RWPE2 (cell line): ENCODE measurements around the gene COL6A5.

Source experiments
- ATAC-seq: fragments of 200-7000 bp; cut with Tn5 transposase; 3 replicates; pipeline ENCODE4 v1.9.1; 2021; ENCODE audit warnings: low read depth
- DNase-seq: peaks from one replicate; pipeline ENCODE4 v3.0.0-alpha.2; 2020; ENCODE audit warnings: low spot score
- H3K27ac ChIP-seq: fragments of 450-650 bp; 2 replicates; pipeline ENCODE4 v1.5.1; 2017; ENCODE audit warnings: mild to moderate bottlenecking; ENCODE audit not compliant: poor library complexity, severe bottlenecking
- H3K27me3 ChIP-seq: fragments of 250-450 bp; sonication (Bioruptor Pico); 2 replicates; pipeline ENCODE4 v1.5.1; 2021; ENCODE audit warnings: mild to moderate bottlenecking, moderate library complexity; ENCODE audit not compliant: insufficient read depth, poor library complexity, severe bottlenecking
- H3K36me3 ChIP-seq: fragments of 250-450 bp; sonication (Bioruptor Pico); 2 replicates; pipeline ENCODE4 v1.5.1; 2020; ENCODE audit warnings: low read depth, mild to moderate bottlenecking, moderate library complexity
- H3K4me1 ChIP-seq: fragments of 250-450 bp; sonication (Bioruptor Pico); 2 replicates; pipeline ENCODE4 v1.5.1; 2021; ENCODE audit warnings: mild to moderate bottlenecking, moderate library complexity; ENCODE audit not compliant: insufficient read depth, poor library complexity, severe bottlenecking
- H3K4me3 ChIP-seq: fragments of 250-450 bp; sonication (Bioruptor Pico); 2 replicates; pipeline ENCODE4 v1.5.1; 2021; ENCODE audit warnings: mild to moderate bottlenecking, moderate library complexity; ENCODE audit not compliant: severe bottlenecking
- H3K9me3 ChIP-seq: fragments of 250-450 bp; sonication (Bioruptor Pico); 2 replicates; pipeline ENCODE4 v1.5.1; 2021; ENCODE audit warnings: mild to moderate bottlenecking, moderate library complexity; ENCODE audit not compliant: severe bottlenecking
- CTCF ChIP-seq: fragments of 450-650 bp; IDR thresholded peaks from one replicate; pipeline ENCODE4 v1.5.1; 2017; ENCODE audit warnings: mild to moderate bottlenecking, moderate library complexity; ENCODE audit not compliant: poor library complexity, severe bottlenecking

Gene COL6A5

DNA sequence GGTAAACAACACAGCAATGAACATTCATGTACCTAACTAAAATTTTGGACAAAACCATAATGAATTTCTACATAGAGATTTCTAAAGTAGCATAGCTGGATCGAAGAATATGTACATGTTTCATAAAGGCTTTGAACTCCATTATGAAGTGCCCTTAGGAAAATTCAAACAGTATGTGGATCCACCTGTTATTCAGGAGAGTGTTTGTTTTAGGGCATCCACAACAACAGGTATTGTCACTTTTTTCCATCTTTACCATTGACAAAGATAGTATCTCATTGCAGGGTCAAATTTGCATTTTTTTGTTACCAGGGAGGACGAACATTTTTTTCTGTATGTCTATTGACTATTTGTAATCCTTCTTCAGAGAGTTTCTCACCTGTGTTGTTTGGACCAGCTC, 75.0 kb downstream of the COL6A5 start:
- ATAC-seq, result no peak
- peaks cover 12% of the 10 kb centered on the region for H3K27me3 ChIP-seq
- H3K27ac ChIP-seq, result no peak overlapping the region
- H3K4me3 ChIP-seq, result no peak overlapping the region
- H3K9me3 ChIP-seq, result no peaks in the 10 kb centered on the region
- no peak for DNase-seq
- TF ChIP-seq CTCF, result no peak
- H3K4me1 ChIP-seq, result no peaks in the 10 kb centered on the region
- no peaks in the 10 kb centered on the region for H3K36me3 ChIP-seq

- Histone ChIP-seq H3K36me3 (no peaks in the 10 kb centered on the region), H3K27ac (no peak overlapping the region), H3K9me3 (no peaks in the 10 kb centered on the region), H3K4me3 (no peak overlapping the region), H3K27me3 (peaks cover 12% of the 10 kb centered on the region), H3K4me1 (no peaks in the 10 kb centered on the region)
- no peak for TF ChIP-seq CTCF
- no peak for ATAC-seq
- no peak for DNase-seq
These were observed 77.6 kb downstream of the COL6A5 start for GRCh38 chr3:130423064-130423463.

DNA sequence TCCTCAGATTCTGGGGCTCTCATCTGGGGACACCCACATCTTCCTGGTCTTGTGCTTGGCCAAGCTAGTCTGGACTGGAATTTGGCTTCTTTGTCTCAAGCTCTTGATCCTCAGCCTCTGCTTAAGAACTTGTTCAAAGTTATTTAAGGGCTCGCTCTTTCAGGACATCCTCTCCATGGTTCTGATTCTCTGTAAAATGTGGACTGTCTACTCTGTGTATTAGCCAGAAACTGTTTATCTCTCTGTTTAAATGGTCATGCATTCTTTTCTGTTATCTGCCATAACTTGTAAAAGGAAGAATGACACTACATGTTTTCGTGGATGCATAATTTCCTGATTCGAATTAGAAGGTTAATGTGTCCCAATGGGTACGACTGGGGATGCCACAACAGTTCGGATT, 79.4 kb downstream of the COL6A5 start:
- Histone ChIP-seq H3K9me3 (no peaks in the 10 kb centered on the region), H3K27me3 (peaks cover 13% of the 10 kb centered on the region), H3K4me1 (no peaks in the 10 kb centered on the region), H3K36me3 (no peaks in the 10 kb centered on the region), H3K4me3 (no peak overlapping the region), H3K27ac (no peak overlapping the region)
- DNase-seq (no peak), ATAC-seq (no peak)
- TF ChIP-seq CTCF, result no peak

- Histone ChIP-seq H3K27ac (no peak overlapping the region), H3K4me1 (no peaks in the 10 kb centered on the region), H3K36me3 (no peaks in the 10 kb centered on the region), H3K27me3 (peaks cover 10% of the 10 kb centered on the region), H3K9me3 (no peaks in the 10 kb centered on the region), H3K4me3 (no peak overlapping the region)
- DNase-seq, result no peak
- no peak for ATAC-seq
- no peak for TF ChIP-seq CTCF
These were observed 80.0 kb downstream of the COL6A5 start for GRCh38 chr3:130425484-130425883.

GRCh38 chr3:130426206-130426605, 80.7 kb downstream of the COL6A5 start:
- peaks cover 5% of the 10 kb centered on the region for H3K27me3 ChIP-seq
- no peaks in the 10 kb centered on the region for H3K9me3 ChIP-seq
- ATAC-seq (no peak), DNase-seq (no peak)
- no peak overlapping the region for H3K4me3 ChIP-seq
- TF ChIP-seq CTCF, result no peak
- H3K4me1 ChIP-seq, result no peaks in the 10 kb centered on the region
- H3K27ac ChIP-seq, result no peak overlapping the region
- H3K36me3 ChIP-seq, result no peaks in the 10 kb centered on the region
